ENCODE results near the gene PON3. TPM values are rescaled to one million over a fixed set of nuclear protein-coding genes. Genes with fewer than 3 reads are reported as not detected.

Gene PON3
- polyA plus RNA-seq, 2 donors, result 0.71 to 1.2 TPM

GRCh38 chr7:95433129-95433528 lies 37.0 kb upstream of the PON3 start:
- H3K27ac ChIP-seq (ENCODE audit: low read depth in 2 of 2, low read length in 1 of 2), result no peak overlapping the region
- 93 to 94% methylated on average over 1 of the region's 1 CpG for WGBS, 2 donors
- H3K27me3 ChIP-seq (ENCODE audit: control insufficient read depth in 1 of 2, insufficient read depth in 2 of 2, low read length in 2 of 2), result no peaks in the 10 kb centered on the region
- H3K4me3 ChIP-seq (ENCODE audit: low read depth in 1 of 2, low read length in 2 of 2), result no peak overlapping the region
- no peaks in the 10 kb centered on the region for H3K36me3 ChIP-seq (ENCODE audit: control insufficient read depth in 2 of 2, insufficient read depth in 2 of 2, low read length in 1 of 2)
- H3K9me3 ChIP-seq (ENCODE audit: control insufficient read depth in 2 of 2, insufficient read depth in 1 of 2, low read depth in 1 of 2, low read length in 1 of 2), result no peaks in the 10 kb centered on the region
- H3K4me1 ChIP-seq (ENCODE audit: control insufficient read depth in 2 of 2, insufficient read depth in 2 of 2, low read length in 1 of 2), result peaks cover 0 to 3% of the 10 kb centered on the region in 2 donors

- peaks cover 0 to 3% of the 10 kb centered on the region in 2 donors for H3K4me1 ChIP-seq (ENCODE audit: control insufficient read depth in 2 of 2, insufficient read depth in 2 of 2, low read length in 1 of 2)
- no peaks in the 10 kb centered on the region for H3K27me3 ChIP-seq (ENCODE audit: control insufficient read depth in 1 of 2, insufficient read depth in 2 of 2, low read length in 2 of 2)
- whole genome bisulfite sequencing, 2 donors, result 81 to 93% methylated on average over 2 of the region's 2 CpGs
- no peak overlapping the region for H3K4me3 ChIP-seq (ENCODE audit: low read depth in 1 of 2, low read length in 2 of 2)
- H3K36me3 ChIP-seq (ENCODE audit: control insufficient read depth in 2 of 2, insufficient read depth in 2 of 2, low read length in 1 of 2), result no peaks in the 10 kb centered on the region
- H3K9me3 ChIP-seq (ENCODE audit: control insufficient read depth in 2 of 2, insufficient read depth in 1 of 2, low read depth in 1 of 2, low read length in 1 of 2), result no peaks in the 10 kb centered on the region
- no peak overlapping the region for H3K27ac ChIP-seq (ENCODE audit: low read depth in 2 of 2, low read length in 1 of 2)
These were observed 36.4 kb upstream of the PON3 start for GRCh38 chr7:95432606-95433005.

GRCh38 chr7:95430864-95431263 lies 34.7 kb upstream of the PON3 start:
- Histone ChIP-seq H3K27me3 (ENCODE audit: control insufficient read depth in 1 of 2, insufficient read depth in 2 of 2, low read length in 2 of 2) (no peaks in the 10 kb centered on the region), H3K4me1 (ENCODE audit: control insufficient read depth in 2 of 2, insufficient read depth in 2 of 2, low read length in 1 of 2) (peaks cover 0 to 3% of the 10 kb centered on the region in 2 donors), H3K9me3 (ENCODE audit: control insufficient read depth in 2 of 2, insufficient read depth in 1 of 2, low read depth in 1 of 2, low read length in 1 of 2) (no peaks in the 10 kb centered on the region), H3K36me3 (ENCODE audit: control insufficient read depth in 2 of 2, insufficient read depth in 2 of 2, low read length in 1 of 2) (no peaks in the 10 kb centered on the region), H3K4me3 (ENCODE audit: low read depth in 1 of 2, low read length in 2 of 2) (no peak overlapping the region), H3K27ac (ENCODE audit: low read depth in 2 of 2, low read length in 1 of 2) (no peak overlapping the region)
- WGBS, 2 donors, result 75 to 80% methylated on average over 2 of the region's 2 CpGs

- H3K27ac ChIP-seq (ENCODE audit: low read depth in 2 of 2, low read length in 1 of 2), result no peak overlapping the region
- H3K4me3 ChIP-seq (ENCODE audit: low read depth in 1 of 2, low read length in 2 of 2), result no peak overlapping the region
- no peaks in the 10 kb centered on the region for H3K9me3 ChIP-seq (ENCODE audit: control insufficient read depth in 2 of 2, insufficient read depth in 1 of 2, low read depth in 1 of 2, low read length in 1 of 2)
- H3K4me1 ChIP-seq (ENCODE audit: control insufficient read depth in 2 of 2, insufficient read depth in 2 of 2, low read length in 1 of 2), result no peaks in the 10 kb centered on the region
- H3K36me3 ChIP-seq (ENCODE audit: control insufficient read depth in 2 of 2, insufficient read depth in 2 of 2, low read length in 1 of 2), result no peaks in the 10 kb centered on the region
- H3K27me3 ChIP-seq (ENCODE audit: control insufficient read depth in 1 of 2, insufficient read depth in 2 of 2, low read length in 2 of 2), result no peaks in the 10 kb centered on the region
- WGBS, 2 donors, result 61 to 72% methylated on average over 5 of the region's 5 CpGs
These were observed 33.2 kb upstream of the PON3 start for GRCh38 chr7:95429241-95429990.

GRCh38 chr7:95427914-95428516 lies 31.8 kb upstream of the PON3 start:
- 85 to 90% methylated on average over 3 of the region's 3 CpGs for WGBS, 2 donors
- Histone ChIP-seq H3K27me3 (ENCODE audit: control insufficient read depth in 1 of 2, insufficient read depth in 2 of 2, low read length in 2 of 2) (no peaks in the 10 kb centered on the region), H3K4me1 (ENCODE audit: control insufficient read depth in 2 of 2, insufficient read depth in 2 of 2, low read length in 1 of 2) (no peaks in the 10 kb centered on the region), H3K9me3 (ENCODE audit: control insufficient read depth in 2 of 2, insufficient read depth in 1 of 2, low read depth in 1 of 2, low read length in 1 of 2) (no peaks in the 10 kb centered on the region), H3K4me3 (ENCODE audit: low read depth in 1 of 2, low read length in 2 of 2) (no peak overlapping the region), H3K27ac (ENCODE audit: low read depth in 2 of 2, low read length in 1 of 2) (no peak overlapping the region), H3K36me3 (ENCODE audit: control insufficient read depth in 2 of 2, insufficient read depth in 2 of 2, low read length in 1 of 2) (no peaks in the 10 kb centered on the region)

GRCh38 chr7:95427166-95427565 lies 31.0 kb upstream of the PON3 start:
- no peaks in the 10 kb centered on the region for H3K36me3 ChIP-seq (ENCODE audit: control insufficient read depth in 2 of 2, insufficient read depth in 2 of 2, low read length in 1 of 2)
- no peak overlapping the region for H3K4me3 ChIP-seq (ENCODE audit: low read depth in 1 of 2, low read length in 2 of 2)
- WGBS, 2 donors, result 89 to 90% methylated on average over 7 of the region's 7 CpGs
- H3K27me3 ChIP-seq (ENCODE audit: control insufficient read depth in 1 of 2, insufficient read depth in 2 of 2, low read length in 2 of 2), result no peaks in the 10 kb centered on the region
- H3K4me1 ChIP-seq (ENCODE audit: control insufficient read depth in 2 of 2, insufficient read depth in 2 of 2, low read length in 1 of 2), result no peaks in the 10 kb centered on the region
- H3K27ac ChIP-seq (ENCODE audit: low read depth in 2 of 2, low read length in 1 of 2), result no peak overlapping the region
- H3K9me3 ChIP-seq (ENCODE audit: control insufficient read depth in 2 of 2, insufficient read depth in 1 of 2, low read depth in 1 of 2, low read length in 1 of 2), result no peaks in the 10 kb centered on the region

GRCh38 chr7:95425694-95426093 lies 29.5 kb upstream of the PON3 start:
- no peaks in the 10 kb centered on the region for H3K36me3 ChIP-seq (ENCODE audit: control insufficient read depth in 2 of 2, insufficient read depth in 2 of 2, low read length in 1 of 2)
- H3K27me3 ChIP-seq (ENCODE audit: control insufficient read depth in 1 of 2, insufficient read depth in 2 of 2, low read length in 2 of 2), result no peaks in the 10 kb centered on the region
- H3K4me3 ChIP-seq (ENCODE audit: low read depth in 1 of 2, low read length in 2 of 2), result no peak overlapping the region
- no peak overlapping the region for H3K27ac ChIP-seq (ENCODE audit: low read depth in 2 of 2, low read length in 1 of 2)
- 91 to 94% methylated on average over 2 of the region's 2 CpGs for WGBS, 2 donors
- no peaks in the 10 kb centered on the region for H3K4me1 ChIP-seq (ENCODE audit: control insufficient read depth in 2 of 2, insufficient read depth in 2 of 2, low read length in 1 of 2)
- H3K9me3 ChIP-seq (ENCODE audit: control insufficient read depth in 2 of 2, insufficient read depth in 1 of 2, low read depth in 1 of 2, low read length in 1 of 2), result no peaks in the 10 kb centered on the region

GRCh38 chr7:95424716-95425115 lies 28.5 kb upstream of the PON3 start:
- 48 to 65% methylated on average over 1 of the region's 1 CpG for WGBS, 2 donors
- H3K36me3 ChIP-seq (ENCODE audit: control insufficient read depth in 2 of 2, insufficient read depth in 2 of 2, low read length in 1 of 2), result no peaks in the 10 kb centered on the region
- H3K4me1 ChIP-seq (ENCODE audit: control insufficient read depth in 2 of 2, insufficient read depth in 2 of 2, low read length in 1 of 2), result no peaks in the 10 kb centered on the region
- no peaks in the 10 kb centered on the region for H3K27me3 ChIP-seq (ENCODE audit: control insufficient read depth in 1 of 2, insufficient read depth in 2 of 2, low read length in 2 of 2)
- no peak overlapping the region for H3K27ac ChIP-seq (ENCODE audit: low read depth in 2 of 2, low read length in 1 of 2)
- no peaks in the 10 kb centered on the region for H3K9me3 ChIP-seq (ENCODE audit: control insufficient read depth in 2 of 2, insufficient read depth in 1 of 2, low read depth in 1 of 2, low read length in 1 of 2)
- H3K4me3 ChIP-seq (ENCODE audit: low read depth in 1 of 2, low read length in 2 of 2), result no peak overlapping the region

GRCh38 chr7:95421847-95422444 lies 25.8 kb upstream of the PON3 start:
- H3K4me3 ChIP-seq (ENCODE audit: low read depth in 1 of 2, low read length in 2 of 2), result no peak overlapping the region
- no peaks in the 10 kb centered on the region for H3K4me1 ChIP-seq (ENCODE audit: control insufficient read depth in 2 of 2, insufficient read depth in 2 of 2, low read length in 1 of 2)
- no peaks in the 10 kb centered on the region for H3K27me3 ChIP-seq (ENCODE audit: control insufficient read depth in 1 of 2, insufficient read depth in 2 of 2, low read length in 2 of 2)
- H3K36me3 ChIP-seq (ENCODE audit: control insufficient read depth in 2 of 2, insufficient read depth in 2 of 2, low read length in 1 of 2), result no peaks in the 10 kb centered on the region
- no peaks in the 10 kb centered on the region for H3K9me3 ChIP-seq (ENCODE audit: control insufficient read depth in 2 of 2, insufficient read depth in 1 of 2, low read depth in 1 of 2, low read length in 1 of 2)
- no peak overlapping the region for H3K27ac ChIP-seq (ENCODE audit: low read depth in 2 of 2, low read length in 1 of 2)

Measured in esophagus (tissue), 2 donors.